H54 (cell line): ENCODE results near the gene POMGNT2.

Experiments used
- DNase-seq: peaks from one replicate; pipeline ENCODE4 v3.0.0; 2011; ENCODE audit warnings: low spot score, mixed read lengths; ENCODE audit not compliant: insufficient read length
- FAIRE-seq: peaks from 3 replicates; lab custom pipeline; 2011; peaks lifted over from hg19 to GRCh38; lab: Jason Lieb, UNC
- POLR2A ChIP-seq: IDR thresholded peaks from 2 replicates; pipeline ENCODE4 v1.6.1; 2011; ENCODE audit warnings: low read depth, mild to moderate bottlenecking, low read length

POMGNT2 gene

DNA sequence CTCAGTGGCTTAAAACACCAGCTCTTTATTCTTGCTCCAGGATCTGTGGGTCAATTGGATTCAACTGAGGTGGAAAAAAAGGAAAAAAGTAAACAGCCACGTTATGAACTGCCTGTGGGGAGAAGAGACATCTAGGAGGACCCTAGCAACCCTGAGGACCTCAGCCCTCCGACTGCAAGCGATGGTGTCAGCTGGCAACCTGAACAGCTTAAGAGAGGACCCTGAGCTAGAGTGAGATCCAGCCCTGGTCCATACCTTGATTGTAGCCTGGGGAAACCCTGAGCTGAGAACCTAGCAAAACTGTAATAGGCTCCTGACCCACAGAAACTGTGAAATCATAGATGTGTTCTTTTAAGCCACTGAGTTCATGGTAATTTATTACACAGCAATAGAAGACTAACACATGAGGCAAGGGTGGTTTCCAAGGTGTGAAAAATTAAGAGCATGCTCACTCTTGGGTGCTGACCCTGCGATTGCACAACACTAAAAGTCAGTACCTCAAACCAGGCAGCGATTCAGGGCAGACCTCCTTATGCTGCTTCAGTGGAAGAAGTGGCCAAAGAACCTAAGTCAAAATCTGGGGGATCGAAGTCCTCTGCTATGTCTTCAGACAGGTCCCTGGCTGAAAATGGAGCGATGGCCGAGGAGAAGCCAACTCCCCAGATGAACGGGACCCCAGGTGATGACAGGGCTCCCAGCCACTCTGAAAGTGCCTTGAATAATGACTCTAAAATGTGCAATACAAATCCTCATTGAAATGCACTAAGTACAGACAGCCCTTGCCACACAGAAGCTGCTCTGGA lies 69.1 kb downstream of the POMGNT2 start:
- TF ChIP-seq POLR2A: no peak

DNA sequence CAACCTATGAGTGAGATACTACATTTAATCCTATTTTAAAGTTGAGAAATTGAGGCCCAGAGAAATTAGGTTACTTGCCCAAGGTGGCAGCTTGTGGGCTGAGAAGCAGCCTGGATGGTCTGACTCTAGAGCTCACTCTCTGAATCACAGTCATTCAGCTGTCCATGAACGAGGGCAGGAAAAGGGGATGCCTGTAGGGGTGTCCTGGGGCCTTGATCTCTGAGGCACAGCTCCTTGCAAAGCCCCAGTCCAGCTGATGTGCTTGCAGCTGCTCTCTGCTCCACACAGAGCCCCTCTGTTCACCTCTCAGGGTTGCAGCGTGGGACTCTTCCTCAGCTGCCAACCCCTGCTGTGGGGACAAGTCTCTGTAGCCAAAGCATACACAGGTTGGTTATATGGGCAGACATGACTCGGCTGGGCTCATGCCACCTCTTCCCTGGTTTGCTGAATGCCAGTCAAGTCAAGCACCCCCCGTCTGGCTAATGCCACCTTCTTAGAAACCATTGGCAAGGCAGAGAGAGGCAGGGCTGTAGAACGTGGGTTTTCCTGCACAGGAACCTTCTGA lies 70.0 kb downstream of the POMGNT2 start:
- TF ChIP-seq POLR2A: no peak
- FAIRE-seq: no peak

More for the DNA sequence above, 69.1 kb downstream of the POMGNT2 start:
- DNase-seq (no peak), FAIRE-seq (no peak)

DNA sequence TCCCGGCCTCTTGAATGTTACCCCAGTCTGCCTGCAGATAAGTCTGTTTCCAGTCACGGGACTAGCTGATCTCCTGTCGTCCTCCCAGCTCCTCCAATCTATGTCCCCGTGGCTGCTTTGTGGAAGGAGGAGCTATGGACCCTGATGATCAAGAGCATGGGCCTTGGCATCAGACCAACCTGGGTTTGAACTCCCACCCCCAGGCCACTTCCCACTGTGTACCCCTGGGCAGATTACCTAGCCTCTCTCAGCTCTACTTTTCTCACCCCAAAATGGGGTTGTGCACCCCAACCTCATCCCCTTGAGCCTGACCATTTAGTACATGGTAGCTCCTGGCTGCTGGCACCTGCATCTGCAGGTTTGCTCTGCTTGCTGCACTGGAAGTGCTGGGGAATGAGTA lies 71.0 kb downstream of the POMGNT2 start:
- FAIRE-seq (no peak), DNase-seq (no peak)
- no peak for TF ChIP-seq POLR2A

More for the DNA sequence above, 70.0 kb downstream of the POMGNT2 start:
- no peak for DNase-seq

GRCh38 chr3:43034200-43034599 lies 71.7 kb downstream of the POMGNT2 start:
- FAIRE-seq (no peak), DNase-seq (no peak)
- no peak for TF ChIP-seq POLR2A

DNA sequence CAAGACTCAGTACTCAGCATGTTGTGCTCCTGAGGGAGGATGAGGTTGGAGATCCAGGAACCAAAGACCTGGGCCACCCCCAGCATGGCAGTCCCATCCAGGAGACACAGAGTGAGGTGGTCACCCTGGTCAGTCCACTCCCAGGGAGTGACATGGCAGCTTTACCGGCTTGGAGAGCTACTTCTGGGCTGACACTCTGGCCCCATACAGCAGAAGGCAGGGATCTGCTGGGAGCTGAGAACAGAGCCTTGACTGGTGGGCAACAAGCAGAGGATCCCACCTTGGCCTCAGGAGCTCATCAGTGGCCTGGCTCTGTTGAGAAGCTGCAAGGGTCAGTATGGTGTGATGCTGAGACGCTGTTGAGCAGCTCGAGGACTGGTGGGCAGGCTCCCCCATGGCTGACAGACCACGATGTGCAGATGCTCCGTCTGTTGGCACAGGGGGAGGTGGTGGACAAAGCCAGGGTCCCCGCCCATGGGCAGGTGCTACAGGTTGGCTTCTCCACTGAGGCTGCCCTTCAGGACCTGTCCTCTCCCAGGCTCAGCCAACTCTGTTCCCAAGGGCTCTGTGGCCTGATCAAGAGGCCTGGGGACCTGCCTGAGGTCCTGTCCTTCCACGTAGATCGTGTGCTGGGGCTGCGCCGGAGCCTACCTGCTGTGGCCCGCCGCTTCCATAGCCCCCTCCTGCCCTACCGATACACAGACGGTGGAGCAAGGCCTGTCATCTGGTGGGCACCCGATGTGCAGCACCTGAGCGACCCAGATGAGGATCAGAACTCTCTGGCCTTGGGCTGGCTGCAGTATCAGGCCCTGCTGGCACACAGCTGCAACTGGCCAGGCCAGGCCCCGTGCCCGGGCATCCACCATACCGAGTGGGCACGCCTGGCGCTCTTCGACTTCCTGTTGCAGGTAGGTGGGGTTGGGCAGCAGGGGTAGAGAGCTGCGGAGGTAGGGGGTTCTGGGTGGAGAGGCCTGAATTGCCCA lies 72.9 kb downstream of the POMGNT2 start:
- FAIRE-seq (no peak), DNase-seq (no peak)
- TF ChIP-seq POLR2A: no peak

GRCh38 chr3:43031889-43032545 lies 73.9 kb downstream of the POMGNT2 start:
- DNase-seq (no peak), FAIRE-seq (no peak)

DNA sequence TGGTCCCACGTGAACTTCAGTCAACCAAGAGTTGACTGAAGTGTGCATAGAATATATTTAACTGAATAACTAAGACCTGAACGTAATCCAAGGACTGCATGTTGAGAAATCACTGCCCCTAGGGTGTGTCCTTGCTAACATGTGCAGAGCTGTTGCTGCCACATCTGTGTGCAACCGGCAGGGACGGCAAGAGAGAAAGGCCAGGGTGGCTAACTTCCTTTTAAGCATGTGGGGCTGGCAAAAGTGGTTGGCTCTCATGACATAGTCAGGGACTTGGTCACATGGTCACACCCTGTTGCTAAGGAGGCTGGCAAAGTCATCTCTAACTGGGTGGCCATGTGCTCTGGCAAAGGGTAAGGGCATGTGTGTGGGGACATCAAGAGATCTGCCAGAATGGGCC lies 74.4 kb downstream of the POMGNT2 start:
- no peak for FAIRE-seq
- no peak for DNase-seq
- no peak for TF ChIP-seq POLR2A

More at GRCh38 chr3:43031889-43032545, 73.9 kb downstream of the POMGNT2 start:
- TF ChIP-seq POLR2A: no peak

DNA sequence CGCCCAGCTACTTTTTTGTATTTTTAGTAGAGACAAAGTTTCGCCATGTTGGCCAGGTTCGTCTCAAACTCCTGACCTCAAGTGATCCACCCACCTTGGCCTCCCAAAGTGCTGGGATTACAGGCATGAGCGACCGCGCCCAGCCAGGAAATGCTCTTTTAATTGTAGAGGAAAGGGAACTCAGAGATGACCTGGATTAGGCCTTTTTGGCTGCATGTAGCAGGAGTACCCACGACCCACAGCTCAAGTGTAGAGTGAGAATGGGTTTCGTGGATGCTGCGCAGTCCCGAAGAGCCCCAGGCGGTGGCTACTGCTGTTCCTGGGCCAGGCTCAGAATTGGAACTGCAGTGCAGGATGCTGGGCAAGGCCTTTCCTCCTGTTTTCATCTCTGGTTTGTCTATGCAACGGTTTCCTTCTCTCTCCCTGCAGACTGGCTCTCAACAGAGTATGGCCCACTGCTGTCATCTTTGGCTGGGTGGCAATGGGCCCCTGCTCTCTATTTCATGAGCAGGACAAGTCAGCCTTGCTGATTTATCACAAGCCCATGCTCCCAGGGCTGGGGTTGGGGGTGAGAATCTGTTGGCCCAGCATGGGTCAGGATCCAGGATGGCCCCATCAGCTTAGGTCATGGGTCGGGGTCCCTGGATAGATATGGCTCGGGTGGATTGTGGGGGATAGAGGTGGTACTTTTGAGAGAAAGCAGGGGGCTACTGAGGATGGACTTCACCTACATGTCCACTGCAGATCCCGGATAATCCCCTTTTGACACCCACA lies 75.5 kb downstream of the POMGNT2 start:
- TF ChIP-seq POLR2A: no peak
- DNase-seq (no peak), FAIRE-seq (no peak)
